ENCODE results near the gene CD200. TPM values are rescaled to one million over a fixed set of nuclear protein-coding genes. Genes with fewer than 3 reads are reported as not detected.

Gene CD200
- total and polyA plus RNA-seq, 2 experiments from 2014 or later: 51.9 to 65.0 TPM

- no peak for TF ChIP-seq ZNF114 (CRISPR knock-in tag; IDR thresholded peaks at IDR 0.05)
These were observed 39.4 kb downstream of the CD200 start (continued) for GRCh38 chr3:112372396-112372795.

- Mint-ChIP-seq H3K9me3 (no peaks in the 10 kb centered on the region), H3K27ac (no peak overlapping the region), H3K4me3 (no peak overlapping the region), H3K36me3 (ENCODE audit: low read depth) (no peaks in the 10 kb centered on the region), H3K4me1 (peaks cover 21% of the 10 kb centered on the region), H3K27me3 (ENCODE audit: insufficient read depth, low read depth, poor library complexity) (no peaks in the 10 kb centered on the region)
- TF ChIP-seq POLR2AphosphoS5 (IDR thresholded peaks at IDR 0.05; ENCODE audit: low read depth) (no peak), EZH2phosphoT487 (IDR thresholded peaks at IDR 0.05; ENCODE audit: unreplicated experiment) (no peak), CTCF (conservative IDR thresholded peaks at IDR 0.05; ENCODE audit: low read depth in 2 of 2) (no peak), STAT1 (IDR thresholded peaks at IDR 0.05; ENCODE audit: unreplicated experiment) (no peak), ZNF462 (CRISPR knock-in tag; IDR thresholded peaks at IDR 0.05) (no peak), ZNF114 (CRISPR knock-in tag; IDR thresholded peaks at IDR 0.05) (no peak), REST (IDR thresholded peaks at IDR 0.05; ENCODE audit: unreplicated experiment) (no peak), NANOG (IDR thresholded peaks at IDR 0.05; ENCODE audit: borderline replicate concordance) (no peak), JUNB (IDR thresholded peaks at IDR 0.05; ENCODE audit: unreplicated experiment) (no peak), ETS1 (IDR thresholded peaks at IDR 0.05) (no peak), ZNF331 (CRISPR knock-in tag; IDR thresholded peaks at IDR 0.05; ENCODE audit: low read depth) (no peak), CREB1 (CRISPR knock-in tag; IDR thresholded peaks at IDR 0.05; ENCODE audit: low read depth) (no peak), EZH2 (IDR thresholded peaks at IDR 0.05; ENCODE audit: low read depth, unreplicated experiment) (no peak)
- H3F3A ChIP-seq (replicated peaks; ENCODE audit: low read depth): no peaks in the 10 kb centered on the region
- no peak overlapping the region for H3K4me2 ChIP-seq
- H3K9me2 ChIP-seq (ENCODE audit: insufficient read depth): peaks cover 6% of the 10 kb centered on the region; the same call in 1 of the 2 replicates
- H3K27ac ChIP-seq (ENCODE audit: low read depth): no peak overlapping the region
- H3K79me2 ChIP-seq (replicated peaks; ENCODE audit: insufficient read depth): no peaks in the 10 kb centered on the region
- DNase-seq (ENCODE audit: low spot score) (no peak), ATAC-seq (no peak)
- H4K20me1 ChIP-seq (replicated peaks; ENCODE audit: insufficient read depth): no peaks in the 10 kb centered on the region
- no peaks in the 10 kb centered on the region for H3K36me3 ChIP-seq (ENCODE audit: insufficient read depth)
- no peaks in the 10 kb centered on the region for H3K27me3 ChIP-seq (ENCODE audit: insufficient read depth)
- H2AFZ ChIP-seq: no peak overlapping the region
- H3K4me3 ChIP-seq: no peak overlapping the region
- H3K4me1 ChIP-seq (ENCODE audit: insufficient read depth): peaks cover 12% of the 10 kb centered on the region
These were observed 40.5 kb downstream of the CD200 start for GRCh38 chr3:112373476-112373875.
